NCI-H2029 (cell line): Measurements from ENCODE around the gene RUNX2.
"Not testable (repeated sequence)": the region's sequence is repeated elsewhere in the genome, so short reads cannot be mapped to it uniquely, and the experiment has no call there.

ENCODE experiments used
- DNase-seq: peaks from one replicate; lab custom pipeline; 2025; lab: John Stamatoyannopoulos, UW

RUNX2 gene

GRCh38 chr6:45460166-45460565, 132.0 kb downstream of the RUNX2 start:
- DNase-seq: no peak

- no peak for DNase-seq
Measured at GRCh38 chr6:45461486-45461885, 133.4 kb downstream of the RUNX2 start.

GRCh38 chr6:45462190-45463134, 134.3 kb downstream of the RUNX2 start:
- DNase-seq: no peak

GRCh38 chr6:45464685-45465084, 136.6 kb downstream of the RUNX2 start:
- DNase-seq: no peak

- DNase-seq: no peak
Measured at GRCh38 chr6:45466686-45467085, 138.6 kb downstream of the RUNX2 start.

- DNase-seq: not testable (repeated sequence)
Measured at GRCh38 chr6:45467417-45467816, 139.3 kb downstream of the RUNX2 start.

- DNase-seq: no peak
Measured at GRCh38 chr6:45467853-45468252, 139.7 kb downstream of the RUNX2 start.

- no peak for DNase-seq
Measured at GRCh38 chr6:45469663-45470062, 141.5 kb downstream of the RUNX2 start.

- DNase-seq: no peak
Measured at GRCh38 chr6:45470131-45470738, 142.1 kb downstream of the RUNX2 start.

- DNase-seq: no peak
Measured at GRCh38 chr6:45472382-45472781, 144.3 kb downstream of the RUNX2 start.

- no peak for DNase-seq
Measured at GRCh38 chr6:45473121-45473993, 145.2 kb downstream of the RUNX2 start.

GRCh38 chr6:45474376-45474775, 146.2 kb downstream of the RUNX2 start:
- no peak for DNase-seq

GRCh38 chr6:45476341-45476740, 148.2 kb downstream of the RUNX2 start:
- no peak for DNase-seq

GRCh38 chr6:45477278-45477677, 149.1 kb downstream of the RUNX2 start:
- DNase-seq: no peak

GRCh38 chr6:45477790-45478189, 149.7 kb downstream of the RUNX2 start:
- DNase-seq: no peak

- no peak for DNase-seq
Measured at GRCh38 chr6:45478240-45478639, 150.1 kb downstream of the RUNX2 start.

GRCh38 chr6:45479834-45480751, 152.0 kb downstream of the RUNX2 start:
- DNase-seq: no peak

GRCh38 chr6:45480752-45481415, 152.8 kb downstream of the RUNX2 start:
- no peak for DNase-seq

GRCh38 chr6:45483021-45483420, 154.9 kb downstream of the RUNX2 start:
- DNase-seq: no peak

- DNase-seq: no peak
Measured at GRCh38 chr6:45483501-45483900, 155.4 kb downstream of the RUNX2 start.

- no peak for DNase-seq
Measured at GRCh38 chr6:45486736-45487135, 158.6 kb downstream of the RUNX2 start.
